SJSA1 (cell line): ENCODE results near the gene TMEM240. TPM values are rescaled to one million over a fixed set of nuclear protein-coding genes. Genes with fewer than 3 reads are reported as not detected.
"Not testable (repeated sequence)": the region's sequence is repeated elsewhere in the genome, so short reads cannot be mapped to it uniquely, and the experiment has no call there.

Experiments used
- DNase-seq, 2 experiments: peaks; one replicate each; pipeline ENCODE4 v3.0.0-alpha.2; 2015 to 2020; ENCODE audit warnings: low spot score in 2 of 2, low read depth in 1 of 2
- H3K27ac ChIP-seq: fragments of 250-450 bp; sonication (Bioruptor Pico); 2 replicates; pipeline ENCODE4 v1.5.1; 2020; ENCODE audit warnings: mild to moderate bottlenecking, moderate library complexity
- H3K27me3 ChIP-seq: fragments of 250-450 bp; sonication (Bioruptor Pico); replicated peaks from 2 replicates; pipeline ENCODE4 v1.5.1; 2020; ENCODE audit warnings: mild to moderate bottlenecking, moderate library complexity
- H3K36me3 ChIP-seq: fragments of 250-450 bp; sonication (Bioruptor Pico); 2 replicates; pipeline ENCODE4 v1.5.1; 2020; ENCODE audit warnings: mild to moderate bottlenecking
- H3K4me1 ChIP-seq: fragments of 250-450 bp; sonication (Bioruptor Pico); replicated peaks from 2 replicates; pipeline ENCODE4 v1.6.1; 2021; ENCODE audit warnings: mild to moderate bottlenecking
- H3K4me3 ChIP-seq: fragments of 250-450 bp; sonication (Bioruptor Pico); 2 replicates; pipeline ENCODE4 v1.5.1; 2020; ENCODE audit warnings: mild to moderate bottlenecking
- H3K9me3 ChIP-seq: fragments of 250-450 bp; sonication (Bioruptor Pico); replicated peaks from 2 replicates; pipeline ENCODE4 v1.5.1; 2020; ENCODE audit warnings: mild to moderate bottlenecking
- total RNA-seq: library from RNA; depleted of rRNA; stranded (reverse); fragments of >200 nt; shearing (Covaris generic); gene quantifications from 2 replicates; pipeline ENCODE4 v1.2.3, GENCODE V29; 2014

The TMEM240 gene
- total RNA-seq, 1 experiment from 2014 or later, result 0.47 TPM

DNA sequence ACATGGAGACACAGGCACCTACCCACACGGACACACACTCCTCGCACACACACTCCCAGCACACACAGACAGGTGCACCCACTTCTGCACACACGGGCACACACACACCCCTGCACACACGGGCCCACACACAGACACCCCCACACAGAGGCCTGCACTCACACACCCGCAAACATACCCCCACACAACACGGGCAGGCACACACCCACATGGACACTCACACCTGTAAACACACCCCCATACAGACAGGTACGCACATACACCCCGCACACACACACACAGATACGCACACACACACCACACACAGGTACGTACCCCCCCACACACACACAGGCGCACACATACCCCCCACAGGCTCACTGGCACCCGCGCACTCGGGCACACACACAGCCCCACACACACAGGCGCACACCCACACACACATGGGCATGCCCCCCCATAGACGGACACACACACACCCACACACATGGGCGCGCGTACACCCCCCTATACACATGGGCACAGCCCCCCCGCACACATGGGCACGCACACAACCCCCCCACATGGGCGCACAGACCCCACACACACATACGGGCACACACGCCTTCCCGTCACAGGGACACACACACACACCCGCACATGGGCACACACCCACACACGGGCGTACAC lies 22.3 kb downstream of the TMEM240 start:
- no peak for DNase-seq
- Histone ChIP-seq H3K4me3 (no peak overlapping the region), H3K27me3 (no peaks in the 10 kb centered on the region), H3K36me3 (peaks cover 44% of the 10 kb centered on the region), H3K27ac (no peak overlapping the region), H3K9me3 (no peaks in the 10 kb centered on the region), H3K4me1 (no peaks in the 10 kb centered on the region)

DNA sequence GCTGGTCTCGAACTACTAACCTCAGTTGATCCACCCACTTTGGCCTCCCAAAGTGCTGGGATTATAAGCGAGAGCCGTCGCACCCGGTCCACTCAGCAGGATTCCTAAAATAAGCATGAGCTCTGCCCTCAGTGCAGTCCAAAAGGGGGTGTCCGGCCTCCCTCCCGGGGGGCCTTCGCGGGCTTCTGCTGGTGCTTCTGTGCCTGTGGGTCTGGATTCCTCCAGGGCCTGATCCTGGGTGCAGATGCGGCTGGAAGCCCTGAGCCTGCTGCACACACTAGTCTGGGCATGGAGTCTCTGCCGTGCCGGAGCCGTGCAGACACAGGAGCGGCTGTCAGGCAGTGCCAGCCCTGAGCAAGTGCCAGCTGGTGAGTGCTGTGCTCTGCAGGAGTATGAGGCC lies 23.5 kb downstream of the TMEM240 start:
- H3K27ac ChIP-seq, H3K4me1 ChIP-seq, DNase-seq, H3K27me3 ChIP-seq, H3K4me3 ChIP-seq, H3K9me3 ChIP-seq: not testable (repeated sequence)
- peaks cover 43% of the 10 kb centered on the region for H3K36me3 ChIP-seq

DNA sequence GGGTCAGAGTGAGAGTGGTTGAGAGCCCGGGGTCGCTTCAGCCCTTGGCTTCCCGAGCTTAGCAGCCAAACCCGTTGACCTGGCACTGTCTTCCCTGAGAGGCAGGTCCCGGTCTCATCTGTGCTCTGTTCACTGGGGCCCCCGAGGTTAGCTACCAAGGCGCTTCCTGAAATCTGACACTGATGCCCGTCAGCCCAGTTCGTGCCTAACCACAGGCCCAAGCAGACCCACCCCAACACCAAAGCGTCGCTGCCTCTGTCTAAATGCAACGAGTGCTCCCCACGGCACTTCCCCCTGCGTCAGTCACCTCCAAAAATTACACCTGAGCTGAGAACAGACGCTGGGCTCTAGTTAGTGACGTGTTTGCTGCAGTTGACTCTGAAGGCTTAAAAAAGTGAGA lies 26.0 kb downstream of the TMEM240 start:
- H3K27me3 ChIP-seq, result not testable (repeated sequence)

DNA sequence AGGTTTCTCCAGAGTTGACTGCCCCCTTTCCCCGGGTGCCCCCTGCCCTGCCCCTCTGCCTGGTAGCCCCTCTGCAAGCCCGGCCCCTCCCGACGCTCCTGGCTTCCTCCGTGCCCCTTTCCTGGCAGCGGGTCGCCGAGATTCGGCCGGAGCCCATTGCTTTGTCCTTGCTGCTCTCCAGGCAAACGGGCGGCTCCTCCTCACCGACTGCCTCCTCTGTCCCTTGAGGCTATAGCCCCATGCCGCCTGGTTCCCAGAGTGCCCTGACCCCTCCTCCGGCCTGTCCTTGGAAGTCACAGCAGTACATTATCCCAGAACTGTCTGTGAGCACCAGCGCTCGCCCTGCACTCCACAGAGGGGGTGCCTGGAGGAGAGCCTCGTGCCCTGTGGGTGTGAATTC lies 26.7 kb downstream of the TMEM240 start:
- H3K27me3 ChIP-seq, H3K4me3 ChIP-seq, H3K4me1 ChIP-seq, DNase-seq, H3K27ac ChIP-seq, H3K9me3 ChIP-seq: not testable (repeated sequence)
- peaks cover 35% of the 10 kb centered on the region for H3K36me3 ChIP-seq

More for the DNA sequence above, 26.0 kb downstream of the TMEM240 start:
- DNase-seq, H3K27ac ChIP-seq, H3K4me3 ChIP-seq, H3K9me3 ChIP-seq, H3K4me1 ChIP-seq: not testable (repeated sequence)
- peaks cover 36% of the 10 kb centered on the region for H3K36me3 ChIP-seq

DNA sequence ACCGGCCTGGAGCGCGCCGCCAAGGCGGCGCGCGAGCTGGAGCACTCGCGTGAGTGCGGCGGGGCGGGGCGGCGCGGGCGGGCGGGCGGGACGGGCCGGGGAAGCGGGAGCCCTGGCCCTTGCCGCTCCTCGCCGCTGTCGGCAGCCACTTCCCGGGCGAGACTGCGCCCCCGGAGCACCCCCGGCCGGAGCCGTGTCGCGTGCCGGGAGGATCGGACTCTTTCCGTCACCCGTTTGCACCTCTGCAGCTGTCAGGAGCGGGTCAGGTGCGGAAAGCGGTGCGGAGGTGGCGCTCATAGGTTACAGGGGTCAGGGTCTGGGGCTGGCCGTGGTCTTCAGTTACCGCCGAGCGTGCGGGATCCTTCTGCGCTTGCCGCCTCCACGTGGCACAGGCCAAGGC lies 28.0 kb downstream of the TMEM240 start:
- peak overlapping the region; percentile 92 for H3K4me3 ChIP-seq
- H3K36me3 ChIP-seq, result peaks cover 28% of the 10 kb centered on the region
- not testable (repeated sequence) for H3K27ac ChIP-seq, H3K9me3 ChIP-seq, H3K27me3 ChIP-seq, H3K4me1 ChIP-seq
- peak in 1 of 2 experiments; percentile 22 for DNase-seq

DNA sequence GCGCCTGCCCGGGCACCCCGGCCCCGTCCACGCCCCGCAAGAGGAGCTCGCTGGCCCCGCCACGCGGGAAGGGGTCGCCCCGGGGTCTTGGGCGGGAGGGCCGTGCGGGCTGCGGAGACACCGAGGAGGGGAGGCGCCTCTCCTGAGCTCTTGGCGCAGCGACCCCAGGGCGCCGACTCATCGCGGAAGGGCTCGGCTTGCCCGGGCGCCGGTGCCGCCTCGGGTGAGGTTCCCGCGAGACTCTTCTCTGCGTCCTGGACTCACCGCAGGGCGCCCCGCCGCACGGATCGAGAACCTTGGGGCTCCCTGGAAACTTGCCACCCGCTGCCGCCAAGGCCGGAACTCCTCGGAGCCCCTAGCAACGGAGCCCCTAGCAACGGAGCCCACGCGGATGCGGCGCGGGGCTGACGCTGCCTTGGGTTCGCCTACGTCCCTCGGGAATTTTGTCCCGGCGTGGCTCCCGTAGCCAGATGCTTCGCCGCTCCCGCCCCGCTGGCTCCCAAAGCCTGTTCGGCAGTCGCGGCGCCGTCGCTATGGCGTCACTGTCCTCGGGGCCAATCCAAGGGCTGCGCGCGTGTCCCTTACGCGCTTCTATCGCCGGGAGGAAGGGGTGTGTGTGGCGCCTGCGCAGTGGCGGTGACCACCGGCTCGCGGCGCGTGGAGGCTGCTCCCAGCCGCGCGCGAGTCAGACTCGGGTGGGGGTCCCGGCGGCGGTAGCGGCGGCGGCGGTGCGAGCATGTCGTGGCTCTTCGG lies 28.7 kb downstream of the TMEM240 start, which contains the start of gene ATAD3A:
ATAD3A (plus strand) TSS at position 630 of the 753 bp plus-strand sequence; CDS start at position 737, 107 bp downstream.
- H3K27ac ChIP-seq, result peak within 1 kb of the TSS; percentile 88
- peak; percentile 97 to 98 for DNase-seq
- H3K4me3 ChIP-seq, result peak within 1 kb of the TSS; percentile 92
- H3K9me3 ChIP-seq, result no peaks in the 10 kb centered on the region
- H3K4me1 ChIP-seq, result peaks cover 6% of the 10 kb centered on the region; the same call in 1 of the 2 replicates
- H3K27me3 ChIP-seq, result no peaks in the 10 kb centered on the region
- H3K36me3 ChIP-seq, result peaks cover 29% of the 10 kb centered on the region

DNA sequence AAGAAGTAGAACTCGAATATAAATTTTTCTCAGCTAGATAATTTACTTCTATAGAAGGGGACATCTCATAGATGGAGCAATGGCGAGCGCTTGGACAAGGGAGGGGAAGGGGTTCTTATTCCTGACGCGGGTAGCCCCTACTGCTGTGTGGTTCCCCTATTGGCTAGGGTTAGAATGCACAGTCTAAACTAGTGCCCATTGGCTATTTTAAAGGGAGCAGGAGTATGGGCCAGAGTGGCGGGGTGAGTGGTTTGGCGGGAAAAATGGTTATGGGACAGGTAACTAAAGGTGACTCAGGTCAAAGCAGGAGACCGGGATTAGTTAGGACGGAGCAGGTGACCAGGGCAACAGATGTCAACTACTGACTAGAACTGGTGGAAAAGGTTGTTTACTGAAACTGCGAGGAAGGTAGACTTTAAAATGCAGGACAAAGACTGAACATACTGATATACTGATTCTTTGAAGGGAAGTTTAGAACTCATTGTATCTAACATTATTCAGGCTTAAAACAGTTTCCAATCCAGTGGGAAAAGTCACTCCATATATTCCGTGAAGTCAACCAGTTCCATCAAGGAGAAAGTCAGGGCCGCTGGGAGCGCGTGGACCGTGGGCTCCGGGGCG lies 29.4 kb downstream of the TMEM240 start:
- peaks cover 23% of the 10 kb centered on the region for H3K36me3 ChIP-seq
- H3K4me1 ChIP-seq, result peaks cover 6% of the 10 kb centered on the region; the same call in 1 of the 2 replicates
- DNase-seq, result no peak
- H3K9me3 ChIP-seq, result no peaks in the 10 kb centered on the region
- peak overlapping the region; percentile 88 for H3K27ac ChIP-seq
- H3K27me3 ChIP-seq, result no peaks in the 10 kb centered on the region
- H3K4me3 ChIP-seq, result peak overlapping the region; percentile 92

DNA sequence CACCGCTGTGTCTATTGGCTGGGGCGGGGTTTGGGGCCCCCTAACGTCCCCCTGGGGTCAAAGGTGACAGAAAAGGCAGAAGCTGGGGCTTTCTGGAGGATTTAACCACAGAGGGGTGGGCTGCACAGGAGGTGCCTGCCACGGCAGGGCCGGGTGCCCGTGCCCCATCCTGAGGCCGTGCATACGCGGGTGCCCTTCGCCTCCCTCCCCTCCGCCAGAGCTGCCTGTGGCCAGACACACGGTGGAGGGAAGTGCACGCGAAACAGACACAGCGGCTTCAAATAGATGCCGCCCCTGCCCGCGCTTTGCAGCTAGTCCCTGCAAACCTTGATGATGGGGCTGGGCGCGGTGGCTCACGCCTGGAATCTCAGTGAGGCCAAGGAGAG lies 31.0 kb downstream of the TMEM240 start:
- H3K27ac ChIP-seq, H3K27me3 ChIP-seq, DNase-seq, H3K4me3 ChIP-seq, H3K9me3 ChIP-seq: not testable (repeated sequence)
- peaks cover 15% of the 10 kb centered on the region; the same call in 1 of the 2 replicates for H3K4me1 ChIP-seq
- peaks cover 14% of the 10 kb centered on the region for H3K36me3 ChIP-seq

DNA sequence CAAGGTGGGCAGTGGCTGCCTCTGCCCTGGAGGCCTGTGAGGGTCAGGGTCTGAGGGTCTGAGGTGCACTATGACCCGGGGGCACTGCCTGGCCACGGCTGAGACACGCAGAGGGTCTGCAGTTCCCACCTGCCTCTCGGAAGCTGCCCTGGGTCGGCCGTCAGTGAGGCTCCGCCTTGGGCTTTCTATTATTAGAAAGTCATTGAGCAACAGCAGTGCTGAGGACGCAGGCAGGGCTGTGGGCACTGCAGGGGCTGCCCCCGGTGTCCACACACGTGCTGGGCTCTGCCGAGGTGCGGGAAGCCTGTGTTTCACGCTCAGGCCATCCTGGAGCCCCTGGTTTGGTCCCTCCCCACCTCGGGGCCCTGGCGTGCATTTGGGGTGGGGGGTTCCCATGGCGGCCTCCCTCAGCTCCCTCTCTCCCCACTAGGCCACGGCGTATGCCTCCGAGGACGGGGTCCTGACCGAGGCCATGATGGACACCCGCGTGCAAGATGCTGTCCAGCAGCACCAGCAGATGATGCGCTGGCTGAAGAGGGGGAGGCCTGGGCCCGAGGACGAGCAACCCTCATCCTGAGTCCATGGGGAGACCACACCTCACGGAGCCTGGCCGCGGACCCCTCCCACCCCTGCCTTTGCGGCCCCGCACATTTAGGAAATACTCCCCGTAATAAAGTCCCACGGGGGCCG lies 31.5 kb downstream of the TMEM240 start:
- H3K27me3 ChIP-seq, DNase-seq, H3K27ac ChIP-seq, H3K9me3 ChIP-seq, H3K4me3 ChIP-seq: not testable (repeated sequence)
- H3K4me1 ChIP-seq, result peaks cover 15% of the 10 kb centered on the region; the same call in 1 of the 2 replicates
- H3K36me3 ChIP-seq, result peaks cover 14% of the 10 kb centered on the region

DNA sequence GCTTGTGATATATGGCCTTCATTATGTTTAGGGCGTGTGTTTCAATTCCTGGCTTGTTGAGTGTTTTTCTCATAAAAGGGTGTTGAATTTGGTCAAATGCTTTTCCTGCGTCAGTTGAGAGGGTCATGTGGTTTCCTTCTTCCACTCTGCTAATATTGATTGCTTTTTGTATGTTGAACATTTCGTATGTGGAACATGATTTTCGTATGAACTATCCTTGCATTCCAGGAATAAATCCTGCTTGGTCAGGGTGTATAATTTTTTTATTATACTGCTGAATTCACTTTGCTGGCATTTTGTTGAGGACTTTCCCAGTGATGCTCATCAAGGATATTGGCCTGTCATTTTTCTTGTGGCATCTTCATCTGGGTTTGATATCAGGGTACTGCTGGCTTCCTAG lies 33.1 kb downstream of the TMEM240 start:
- Histone ChIP-seq H3K4me1 (peaks cover 12% of the 10 kb centered on the region; the same call in 1 of the 2 replicates), H3K9me3 (no peaks in the 10 kb centered on the region), H3K27me3 (no peaks in the 10 kb centered on the region), H3K27ac (no peak overlapping the region), H3K4me3 (no peak overlapping the region), H3K36me3 (peaks cover 14% of the 10 kb centered on the region)
- DNase-seq, result no peak

DNA sequence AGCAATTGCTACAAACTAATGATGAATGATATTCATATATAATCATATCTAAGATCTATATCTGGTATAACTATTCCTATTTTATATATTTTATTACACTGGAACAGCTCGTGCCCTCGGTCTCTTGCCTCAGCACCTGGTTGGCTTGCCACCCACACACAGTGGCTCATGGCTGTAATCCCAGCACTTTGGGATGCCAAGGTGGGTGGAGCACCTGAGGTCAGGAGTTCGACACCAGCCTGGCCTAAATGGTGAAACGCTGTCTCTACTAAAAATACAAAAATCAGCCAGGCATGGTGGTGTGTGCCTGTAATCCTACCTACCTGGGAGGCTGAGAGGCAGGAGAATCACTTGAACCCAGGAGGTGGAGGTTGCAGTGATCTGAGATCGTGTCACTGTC lies 34.6 kb downstream of the TMEM240 start:
- H3K36me3 ChIP-seq, H3K27me3 ChIP-seq, DNase-seq, H3K27ac ChIP-seq, H3K4me3 ChIP-seq, H3K4me1 ChIP-seq, H3K9me3 ChIP-seq: not testable (repeated sequence)

DNA sequence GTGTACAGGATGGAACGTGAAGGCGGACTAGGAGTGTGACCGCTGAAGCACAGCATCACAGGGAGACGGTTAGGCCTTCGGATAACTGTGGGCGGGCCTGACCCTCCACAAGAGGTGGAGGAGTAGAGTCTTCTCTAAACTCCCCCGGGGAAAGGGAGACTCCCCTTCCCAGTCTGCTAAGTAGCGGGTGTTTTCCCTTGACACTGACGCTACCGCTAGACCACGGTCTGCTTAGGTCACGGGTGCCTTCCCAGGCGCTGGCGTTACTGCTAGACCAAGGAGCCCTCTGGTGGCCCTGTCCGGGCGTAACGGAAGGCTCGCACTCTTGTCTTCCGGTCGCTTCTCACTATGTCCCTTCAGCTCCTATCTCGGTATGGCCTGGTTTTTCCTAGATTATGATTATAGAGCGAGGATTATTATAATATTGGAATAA lies 35.0 kb downstream of the TMEM240 start:
- DNase-seq, H3K36me3 ChIP-seq, H3K4me1 ChIP-seq, H3K4me3 ChIP-seq, H3K27me3 ChIP-seq, H3K9me3 ChIP-seq: not testable (repeated sequence)
- H3K27ac ChIP-seq, result peak overlapping the region; percentile 32; the same call in 1 of the 2 replicates

DNA sequence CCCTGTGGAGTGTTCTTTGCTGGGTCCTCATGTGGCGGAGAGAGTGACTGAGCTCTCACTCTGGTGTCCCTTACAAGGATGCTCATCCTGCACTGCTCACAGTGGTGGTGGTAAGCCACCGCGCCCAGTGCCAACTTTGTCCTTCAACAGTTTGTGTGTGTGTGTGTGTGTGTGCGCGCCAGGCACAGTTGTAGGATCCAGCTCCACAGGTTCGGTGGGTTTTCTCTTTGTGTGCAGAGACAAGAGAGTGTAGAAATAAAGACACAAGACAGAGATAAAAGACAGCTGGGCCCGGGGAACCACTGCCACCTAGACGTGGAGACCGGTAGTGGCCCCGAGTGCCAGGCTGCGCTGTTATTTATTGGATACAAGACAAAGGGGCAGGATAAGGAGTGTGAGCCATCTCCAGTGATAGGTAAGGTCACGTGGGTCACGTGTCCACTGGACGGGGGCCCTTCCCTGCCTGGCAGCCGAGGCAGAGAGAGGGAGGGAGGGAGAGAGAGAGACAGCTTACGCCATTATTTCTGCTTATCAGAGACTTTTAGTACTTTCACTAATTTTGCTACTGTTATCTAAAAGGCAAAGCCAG lies 35.6 kb downstream of the TMEM240 start:
- not testable (repeated sequence) for H3K36me3 ChIP-seq, H3K4me1 ChIP-seq, H3K27me3 ChIP-seq, H3K4me3 ChIP-seq, H3K9me3 ChIP-seq
- DNase-seq, result peak; percentile 59 to 79
- H3K27ac ChIP-seq, result peak overlapping the region; percentile 32; the same call in 1 of the 2 replicates
